ENCODE measurements around the gene TSPY1.
"Not testable (repeated sequence)": the region's sequence is repeated elsewhere in the genome, so short reads cannot be mapped to it uniquely, and the experiment has no call there.

The TSPY1 gene

GRCh38 chrY:9466655-9467054, at the start of gene TSPY1:
Gene TSPY1, plus strand, starts transcription at chrY:9466955. Its CDS starts 46 bp downstream, at chrY:9467001.
- not testable (repeated sequence) for DNase-seq

- DNase-seq = not testable (repeated sequence)
Observed at GRCh38 chrY:9486967-9487366, 20.2 kb downstream of the TSPY1 start, which contains the start of gene TSPY9. Gene TSPY9, plus strand, starts transcription at chrY:9487267. Its CDS starts 46 bp downstream, at chrY:9487313.

GRCh38 chrY:9504396-9504795, 37.6 kb downstream of the TSPY1 start:
- not testable (repeated sequence) for DNase-seq

GRCh38 chrY:9516287-9516686, 49.5 kb downstream of the TSPY1 start:
- DNase-seq = not testable (repeated sequence)
